HG03280 (cell line): ENCODE data around the gene SMIM12.
"Not testable (repeated sequence)": the region's sequence is repeated elsewhere in the genome, so short reads cannot be mapped to it uniquely, and the experiment has no call there.

Experiments
- ATAC-seq: cut with Tn5 transposase; IDR thresholded peaks from one replicate; pipeline ENCODE4 v1.9.1; 2021; ENCODE audit warnings: mild to moderate bottlenecking, moderate library complexity; ENCODE audit not compliant: unreplicated experiment

Gene SMIM12

GRCh38 chr1:34844252-34844634 lies 15.3 kb downstream of the SMIM12 start:
- no peak for ATAC-seq

DNA sequence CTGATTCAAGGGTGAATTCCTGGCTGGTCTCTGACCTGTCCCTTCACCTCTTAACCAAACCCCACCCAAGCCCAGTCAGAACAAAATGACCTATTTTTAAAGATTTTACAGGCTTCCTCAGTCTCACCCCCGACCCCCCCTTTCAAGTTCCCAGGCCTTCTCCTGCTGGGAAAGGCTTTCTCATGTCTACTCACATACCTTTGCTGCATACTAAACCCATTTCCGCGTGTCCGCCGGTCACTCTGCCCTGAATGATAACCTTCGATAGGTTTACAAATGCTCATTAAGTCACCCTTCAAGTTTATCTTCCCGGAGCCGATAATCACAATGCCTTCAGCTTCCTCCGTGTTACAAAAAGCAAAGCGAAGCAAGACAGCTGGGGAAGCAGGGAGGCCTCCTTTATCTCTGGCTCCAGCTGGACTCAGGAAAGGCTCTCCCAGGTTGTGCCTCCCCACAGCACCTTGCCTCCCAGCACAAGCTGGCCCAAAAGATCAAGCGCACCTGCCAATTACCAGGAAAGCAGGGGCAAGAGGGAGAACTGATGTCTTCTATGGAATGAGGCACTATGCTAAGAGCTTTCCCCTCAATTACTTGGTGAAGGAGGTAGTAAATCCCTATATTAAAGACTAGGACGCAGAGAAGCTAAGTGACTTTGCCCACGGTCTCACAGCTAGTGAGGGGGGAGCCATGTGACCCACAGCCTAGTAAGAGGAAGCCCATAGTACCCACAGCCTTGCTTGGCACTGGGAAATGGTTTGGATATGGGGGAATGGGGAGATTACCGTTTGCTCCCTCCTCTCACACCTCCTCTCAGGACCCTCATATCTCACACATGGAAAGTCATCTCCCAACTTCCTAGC lies 15.9 kb downstream of the SMIM12 start:
- ATAC-seq, result no peak

GRCh38 chr1:34842952-34843371 lies 16.6 kb downstream of the SMIM12 start:
- no peak for ATAC-seq

DNA sequence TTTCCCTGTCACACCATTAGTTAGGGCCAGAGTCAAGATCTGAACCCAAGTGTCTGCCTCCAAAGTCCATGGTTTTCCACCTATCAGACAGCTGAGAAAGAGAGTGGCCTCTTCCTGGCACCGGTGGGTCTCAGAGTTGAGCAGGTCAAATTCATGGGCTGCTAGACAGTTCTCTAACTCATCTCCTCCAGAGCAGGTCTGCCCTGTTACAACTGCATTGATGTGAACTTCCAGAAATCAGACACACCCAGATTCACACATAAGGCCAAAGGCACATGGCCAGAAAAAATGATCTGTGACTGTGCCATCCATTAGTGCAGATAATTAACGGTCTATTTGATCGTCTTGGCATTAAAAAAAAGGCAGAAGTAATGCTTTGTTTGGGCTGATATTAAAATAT lies 17.5 kb downstream of the SMIM12 start:
- ATAC-seq, result no peak

DNA sequence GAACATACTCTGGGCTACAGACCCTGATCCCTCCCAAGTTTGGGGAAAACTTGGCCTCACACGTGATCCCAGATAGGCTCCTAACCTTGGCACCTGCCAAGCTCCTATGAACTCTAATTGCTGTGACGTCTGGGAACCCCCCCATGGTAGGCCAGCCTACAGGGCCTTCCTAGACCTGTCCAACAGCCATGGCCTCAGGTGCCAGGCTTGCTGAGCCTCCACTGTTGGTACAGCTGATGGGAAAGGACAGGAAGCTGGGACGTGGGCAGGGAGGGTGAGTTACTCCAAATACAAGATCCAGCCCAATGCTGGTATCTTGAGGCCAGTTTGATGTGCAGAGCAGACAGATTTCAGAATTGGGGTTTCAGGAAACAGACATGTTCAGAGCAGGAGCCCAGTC lies 19.1 kb downstream of the SMIM12 start:
- ATAC-seq, result no peak

DNA sequence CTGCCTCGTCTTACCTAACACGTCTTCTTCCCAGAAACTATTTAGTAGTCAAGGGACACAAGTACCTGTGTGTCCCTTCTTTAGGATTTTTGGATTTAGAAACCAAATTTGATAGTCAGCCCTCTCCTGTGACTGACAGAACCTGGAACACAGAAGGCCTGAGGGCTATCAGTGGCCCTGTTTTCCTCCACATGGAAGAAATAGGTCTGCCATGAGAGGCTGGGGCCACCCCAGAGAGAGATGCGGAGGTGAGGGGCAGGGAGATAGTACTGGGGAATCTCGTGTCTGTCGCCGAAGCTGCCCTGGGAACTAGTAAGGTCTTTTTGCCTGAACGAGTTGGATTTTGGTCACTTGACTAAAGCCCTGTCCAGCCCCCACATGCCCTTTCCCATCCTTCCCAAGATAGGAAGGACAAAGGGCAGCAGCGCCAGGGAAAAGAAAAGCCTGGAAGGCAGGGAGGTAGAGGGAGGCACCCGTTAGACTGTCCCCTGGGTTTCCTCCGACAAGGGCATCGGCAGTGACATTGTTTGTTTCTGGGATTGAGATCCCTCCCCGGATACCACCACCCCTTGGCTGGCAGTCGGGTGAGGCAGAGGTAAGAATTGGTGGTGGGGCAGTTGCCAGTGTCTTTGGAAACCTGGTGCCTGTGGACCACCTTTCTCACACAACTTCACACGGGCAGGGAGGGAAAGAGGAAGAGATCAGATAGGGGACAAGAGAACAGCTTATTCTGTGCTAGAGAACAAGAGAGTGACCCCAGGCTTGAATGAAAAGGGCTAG lies 19.8 kb downstream of the SMIM12 start:
- ATAC-seq, result no peak

GRCh38 chr1:34833711-34834110 lies 25.8 kb downstream of the SMIM12 start:
- no peak for ATAC-seq

- ATAC-seq, result no peak
Observed at GRCh38 chr1:34831721-34832246, 27.8 kb downstream of the SMIM12 start.

DNA sequence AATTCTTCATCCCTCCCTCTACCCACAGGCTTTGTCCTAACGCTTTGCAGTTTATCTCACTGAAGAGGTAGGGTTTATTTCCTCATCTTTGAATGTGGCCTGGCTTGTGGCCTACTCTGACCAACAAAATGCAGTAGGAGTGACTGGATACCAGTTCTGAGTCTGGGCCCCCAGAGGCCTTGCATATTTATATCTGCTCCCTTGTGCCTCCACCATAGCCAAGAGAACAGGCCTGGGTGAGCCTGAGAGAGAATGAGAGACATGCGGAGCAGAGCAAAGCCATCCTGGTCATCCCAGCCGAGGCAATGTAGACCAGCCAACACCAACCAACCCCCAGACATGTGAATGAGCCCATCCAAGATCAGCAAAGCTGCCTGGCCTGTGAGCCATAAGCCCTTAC lies 30.3 kb downstream of the SMIM12 start:
- ATAC-seq, result no peak

- no peak for ATAC-seq
Observed at GRCh38 chr1:34828611-34829010, 30.9 kb downstream of the SMIM12 start.

- ATAC-seq, result no peak
Observed at GRCh38 chr1:34827341-34827941, 32.1 kb downstream of the SMIM12 start.

GRCh38 chr1:34825455-34826091 lies 34.0 kb downstream of the SMIM12 start:
- no peak for ATAC-seq

- no peak for ATAC-seq
Observed at GRCh38 chr1:34824817-34825454, 34.6 kb downstream of the SMIM12 start.

DNA sequence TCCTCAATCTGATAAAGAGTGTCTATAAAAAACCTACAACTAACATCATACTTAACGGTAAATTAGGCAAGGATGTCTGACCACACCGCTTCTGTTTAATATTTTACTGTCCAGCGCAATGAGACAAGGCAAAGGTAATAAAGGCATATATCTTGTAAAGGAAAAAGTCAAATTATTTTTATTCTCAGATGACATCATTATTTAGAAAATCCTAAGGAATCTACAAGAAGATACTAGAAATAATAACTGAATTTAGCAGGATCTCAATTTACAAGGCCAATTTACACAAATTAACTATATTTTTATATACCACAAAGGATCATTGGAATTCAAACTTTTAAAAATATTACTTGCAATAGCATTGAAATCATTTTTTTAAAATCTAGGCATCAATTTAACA lies 37.3 kb downstream of the SMIM12 start:
- no peak for ATAC-seq

GRCh38 chr1:34818862-34819261 lies 40.7 kb downstream of the SMIM12 start:
- ATAC-seq, result not testable (repeated sequence)

DNA sequence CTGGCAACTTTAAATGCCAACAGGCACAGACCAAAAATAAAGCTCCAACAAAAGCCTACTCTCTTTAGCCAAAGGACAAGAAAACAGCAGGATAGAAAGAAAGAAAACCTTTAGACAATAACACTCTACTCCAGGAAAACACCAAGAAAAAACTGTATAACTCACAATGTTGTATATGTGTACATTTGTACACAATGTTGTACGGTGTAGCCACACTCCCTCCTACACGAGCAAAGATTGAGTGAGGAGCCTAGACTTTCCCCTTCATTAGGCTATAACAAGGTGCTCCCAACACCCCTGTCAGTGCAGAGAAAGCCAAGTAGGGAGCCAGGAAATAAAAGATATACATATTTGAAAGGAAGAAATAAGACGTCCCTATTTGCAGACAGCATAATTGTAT lies 42.8 kb downstream of the SMIM12 start:
- no peak for ATAC-seq

DNA sequence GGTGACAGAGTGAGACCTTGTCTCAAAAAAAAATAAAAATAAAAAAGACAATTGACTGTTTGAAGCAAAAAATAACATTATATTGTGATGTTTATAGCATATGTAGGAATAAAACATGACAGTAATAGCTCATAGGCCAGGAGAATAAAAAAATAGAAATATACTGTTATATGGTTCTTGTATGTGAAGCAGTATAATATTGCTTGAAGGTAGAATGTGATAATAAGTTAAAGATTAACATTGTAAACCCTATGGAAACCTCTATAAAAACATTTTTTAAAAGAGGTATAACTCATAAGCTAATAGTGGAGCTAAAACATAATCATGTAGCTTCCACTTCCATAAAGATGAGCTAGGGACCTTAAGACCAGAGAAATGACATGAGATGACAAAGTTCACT lies 43.2 kb downstream of the SMIM12 start:
- no peak for ATAC-seq

DNA sequence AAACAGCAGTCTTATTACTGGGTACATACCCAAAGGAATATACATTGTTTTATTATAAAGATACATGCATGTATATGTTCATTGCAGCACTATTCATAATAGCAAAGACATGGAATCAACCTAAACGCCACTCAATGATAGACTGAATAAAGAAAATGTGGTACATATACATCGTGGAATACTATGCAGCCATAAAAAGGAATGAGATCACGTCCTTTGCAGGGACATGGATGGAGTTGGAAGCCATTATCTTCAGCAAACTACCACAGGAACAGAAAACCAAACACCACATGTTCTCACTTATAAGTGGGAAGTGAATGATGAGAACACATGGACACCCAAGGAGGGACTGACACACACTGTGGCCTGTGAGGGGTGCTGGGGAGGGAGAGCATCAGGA lies 48.8 kb downstream of the SMIM12 start:
- ATAC-seq, result not testable (repeated sequence)

GRCh38 chr1:34808051-34808810 lies 51.3 kb downstream of the SMIM12 start:
- no peak for ATAC-seq

DNA sequence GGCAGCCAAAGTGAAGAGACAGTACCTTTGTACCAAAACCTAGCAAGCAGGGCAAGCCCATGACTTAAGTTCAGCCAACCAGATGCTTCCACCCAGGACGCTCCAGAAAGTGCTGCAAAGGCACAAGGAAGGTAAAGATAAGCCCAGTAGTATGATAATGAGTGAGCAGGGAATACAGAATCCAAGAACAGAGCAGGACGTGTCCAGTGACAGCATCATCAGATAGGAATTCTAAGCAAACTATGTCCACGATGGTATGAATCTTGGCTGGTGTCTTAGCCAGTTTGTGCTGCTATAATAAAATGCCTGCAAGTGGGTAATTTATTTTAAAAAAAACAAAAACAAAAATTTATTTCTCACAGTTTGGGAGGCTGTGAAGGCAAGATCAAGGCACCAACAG lies 53.2 kb downstream of the SMIM12 start:
- no peak for ATAC-seq
